HG03280 (cell line): ENCODE data around the gene NSUN7.
"Not testable (repeated sequence)": the region's sequence is repeated elsewhere in the genome, so short reads cannot be mapped to it uniquely, and the experiment has no call there.

Source experiments
- ATAC-seq: cut with Tn5 transposase; IDR thresholded peaks from one replicate; pipeline ENCODE4 v1.9.1; 2021; ENCODE audit warnings: mild to moderate bottlenecking, moderate library complexity; ENCODE audit not compliant: unreplicated experiment

Gene NSUN7

GRCh38 chr4:40811956-40812355 lies 62.2 kb downstream of the NSUN7 start:
- no peak for ATAC-seq

GRCh38 chr4:40812386-40812785 lies 62.6 kb downstream of the NSUN7 start:
- ATAC-seq: no peak

GRCh38 chr4:40812856-40813255 lies 63.1 kb downstream of the NSUN7 start:
- ATAC-seq: no peak

- not testable (repeated sequence) for ATAC-seq
Measured at GRCh38 chr4:40817157-40817556, 67.4 kb downstream of the NSUN7 start.

GRCh38 chr4:40820101-40820500 lies 70.3 kb downstream of the NSUN7 start:
- no peak for ATAC-seq

- ATAC-seq: no peak
Measured at GRCh38 chr4:40822420-40823166, 72.8 kb downstream of the NSUN7 start.

GRCh38 chr4:40825014-40825838 lies 75.5 kb downstream of the NSUN7 start:
- no peak for ATAC-seq

- ATAC-seq: no peak
Measured at GRCh38 chr4:40826821-40827220, 77.1 kb downstream of the NSUN7 start.

- ATAC-seq: no peak
Measured at GRCh38 chr4:40827758-40828157, 78.0 kb downstream of the NSUN7 start.

GRCh38 chr4:40828661-40829060 lies 78.9 kb downstream of the NSUN7 start:
- ATAC-seq: no peak

GRCh38 chr4:40829586-40829985 lies 79.8 kb downstream of the NSUN7 start:
- ATAC-seq: no peak

GRCh38 chr4:40831146-40831907 lies 81.6 kb downstream of the NSUN7 start:
- no peak for ATAC-seq

- ATAC-seq: no peak
Measured at GRCh38 chr4:40832175-40832574, 82.4 kb downstream of the NSUN7 start.

- no peak for ATAC-seq
Measured at GRCh38 chr4:40833212-40833611, 83.5 kb downstream of the NSUN7 start.

GRCh38 chr4:40837094-40837870 lies 87.5 kb downstream of the NSUN7 start:
- no peak for ATAC-seq

- no peak for ATAC-seq
Measured at GRCh38 chr4:40838742-40839141, 89.0 kb downstream of the NSUN7 start.

GRCh38 chr4:40840255-40840984 lies 90.7 kb downstream of the NSUN7 start:
- peak; percentile 27 for ATAC-seq

- peak; percentile 62 for ATAC-seq
Measured at GRCh38 chr4:40840985-40841571, 91.3 kb downstream of the NSUN7 start.

- no peak for ATAC-seq
Measured at GRCh38 chr4:40842318-40842717, 92.6 kb downstream of the NSUN7 start.
